Stimulated activated naive CD8-positive, alpha-beta T cell treated with anti-CD3 and anti-CD28 coated beads, Interleukin-15, Interleukin-2, amounts not matched to agents 100 ng/mL and 50 ng/mL, for 24 hours (primary cell): ENCODE data around the gene KIAA1671.
"Not testable (repeated sequence)": the region's sequence is repeated elsewhere in the genome, so short reads cannot be mapped to it uniquely, and the experiment has no call there.

Experiments used
- H3K27ac Mint-ChIP-seq: one replicate; pipeline ENCODE4 v1.8.0; 2021; ENCODE audit warnings: mild to moderate bottlenecking, mixed read lengths
- H3K27me3 Mint-ChIP-seq: one replicate; pipeline ENCODE4 v1.8.0; 2021; ENCODE audit warnings: mixed read lengths
- H3K36me3 Mint-ChIP-seq: one replicate; pipeline ENCODE4 v1.8.0; 2021; ENCODE audit warnings: low read depth, mixed read lengths
- H3K4me1 Mint-ChIP-seq: one replicate; pipeline ENCODE4 v1.8.0; 2021; ENCODE audit warnings: low read depth, mixed read lengths
- H3K4me3 Mint-ChIP-seq: one replicate; pipeline ENCODE4 v1.8.0; 2021; ENCODE audit warnings: mild to moderate bottlenecking, mixed read lengths
- H3K9me3 Mint-ChIP-seq: one replicate; pipeline ENCODE4 v1.8.0; 2021; ENCODE audit warnings: mixed read lengths

KIAA1671 gene

GRCh38 chr22:25174156-25174887 lies 221.8 kb downstream of the KIAA1671 start:
- Mint-ChIP-seq H3K27me3 (no peaks in the 10 kb centered on the region), H3K36me3 (peaks cover 5% of the 10 kb centered on the region), H3K4me1 (no peaks in the 10 kb centered on the region), H3K9me3 (no peaks in the 10 kb centered on the region), H3K4me3 (no peak overlapping the region), H3K27ac (no peak overlapping the region)

DNA sequence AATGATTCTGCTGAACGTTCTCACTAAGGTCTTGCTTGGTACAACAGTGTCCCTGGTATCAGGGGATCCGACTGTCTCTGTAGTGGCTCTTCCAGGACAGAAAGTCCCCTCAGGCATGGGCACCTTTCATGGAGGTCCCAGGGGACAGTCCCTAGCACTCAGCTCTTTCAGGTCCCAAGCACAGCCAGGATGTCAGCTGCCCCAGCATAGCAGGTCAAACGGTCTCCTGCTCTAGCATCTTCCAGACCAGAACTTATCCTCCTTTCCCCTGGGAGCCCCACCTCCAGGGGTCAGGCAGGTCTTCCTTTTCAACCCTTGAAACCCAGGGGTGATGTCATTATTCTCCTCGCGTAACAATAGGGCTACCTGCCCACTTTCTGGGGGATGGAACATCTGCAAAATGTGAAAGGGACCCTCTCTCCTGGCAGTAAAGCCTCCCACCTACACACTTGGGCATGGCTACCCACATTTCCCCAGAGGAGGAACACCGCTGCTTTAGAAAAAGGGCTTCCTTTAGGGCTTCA lies 222.4 kb downstream of the KIAA1671 start:
- H3K36me3 Mint-ChIP-seq, result peaks cover 10% of the 10 kb centered on the region
- H3K4me1 Mint-ChIP-seq, result no peaks in the 10 kb centered on the region
- H3K4me3 Mint-ChIP-seq, result no peak overlapping the region
- no peaks in the 10 kb centered on the region for H3K27me3 Mint-ChIP-seq
- no peak overlapping the region for H3K27ac Mint-ChIP-seq
- no peaks in the 10 kb centered on the region for H3K9me3 Mint-ChIP-seq

GRCh38 chr22:25176175-25176574 lies 223.7 kb downstream of the KIAA1671 start:
- no peaks in the 10 kb centered on the region for H3K9me3 Mint-ChIP-seq
- no peaks in the 10 kb centered on the region for H3K4me1 Mint-ChIP-seq
- H3K27me3 Mint-ChIP-seq, result no peaks in the 10 kb centered on the region
- peaks cover 10% of the 10 kb centered on the region for H3K36me3 Mint-ChIP-seq
- no peak overlapping the region for H3K27ac Mint-ChIP-seq
- H3K4me3 Mint-ChIP-seq, result no peak overlapping the region

DNA sequence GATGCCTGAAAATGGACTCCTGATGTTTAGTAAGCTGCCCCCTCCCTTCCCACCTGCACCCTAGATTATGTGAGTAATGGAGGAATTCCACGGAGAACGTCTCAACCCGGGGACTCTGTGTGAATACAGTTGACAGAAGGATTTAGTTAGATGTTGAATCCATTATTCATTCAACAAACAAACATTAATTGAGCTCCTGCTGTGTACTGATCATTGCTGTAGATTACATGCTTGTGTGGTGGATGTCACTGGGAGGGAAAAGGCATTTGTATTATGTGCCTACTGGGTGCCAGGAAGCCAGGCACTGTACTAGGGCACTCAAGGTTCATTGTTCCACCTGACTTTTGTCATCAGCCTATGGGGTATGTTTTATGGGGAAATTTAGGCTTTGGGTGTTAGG lies 224.3 kb downstream of the KIAA1671 start:
- Mint-ChIP-seq H3K4me3 (no peak overlapping the region), H3K4me1 (no peaks in the 10 kb centered on the region), H3K9me3 (no peaks in the 10 kb centered on the region), H3K27me3 (no peaks in the 10 kb centered on the region), H3K27ac (no peak overlapping the region), H3K36me3 (peaks cover 10% of the 10 kb centered on the region)

DNA sequence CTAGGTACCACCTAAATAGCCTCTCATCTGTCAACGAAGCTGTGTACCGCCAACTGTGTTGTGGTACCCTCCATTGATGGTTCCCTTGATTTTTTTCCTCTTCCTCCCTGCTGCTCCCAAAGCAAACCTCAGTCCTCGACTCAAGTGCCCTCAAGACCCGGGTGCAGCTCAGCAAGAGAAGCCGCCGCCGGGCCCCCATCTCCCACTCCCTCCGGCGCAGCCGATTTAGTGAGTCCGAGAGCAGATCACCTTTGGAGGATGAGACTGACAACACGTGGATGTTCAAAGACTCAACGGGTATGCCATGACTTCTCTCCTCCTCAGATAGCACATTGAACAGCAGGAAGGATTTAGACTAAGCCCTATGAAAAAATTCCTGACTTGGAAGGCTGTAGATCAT lies 224.7 kb downstream of the KIAA1671 start:
- Mint-ChIP-seq H3K4me1 (no peaks in the 10 kb centered on the region), H3K4me3 (no peak overlapping the region), H3K27ac (peak overlapping the region; percentile 40), H3K36me3 (peaks cover 10% of the 10 kb centered on the region), H3K9me3 (no peaks in the 10 kb centered on the region), H3K27me3 (no peaks in the 10 kb centered on the region)

DNA sequence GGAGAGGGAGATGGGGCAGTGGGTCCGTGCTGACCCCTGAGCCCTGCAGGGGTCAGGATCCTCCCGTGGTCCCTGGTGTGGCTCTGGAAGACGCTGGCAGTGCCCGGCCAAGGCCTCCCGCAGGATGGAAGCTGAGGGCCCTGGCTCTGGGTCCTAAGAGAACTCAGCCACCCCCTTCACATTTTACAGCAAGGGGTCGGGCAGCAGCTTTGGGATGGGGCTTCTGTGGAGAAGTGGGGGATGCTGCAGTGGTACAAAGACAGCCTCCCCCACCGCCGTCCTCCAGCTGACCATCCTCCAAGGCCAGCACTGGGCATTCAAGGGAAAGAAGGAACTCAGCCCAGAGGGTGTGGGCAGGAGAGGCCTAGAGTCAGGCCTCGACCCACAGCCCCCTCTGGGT lies 225.4 kb downstream of the KIAA1671 start:
- H3K4me3 Mint-ChIP-seq, result no peak overlapping the region
- H3K36me3 Mint-ChIP-seq, result peaks cover 10% of the 10 kb centered on the region
- H3K9me3 Mint-ChIP-seq, result no peaks in the 10 kb centered on the region
- H3K27me3 Mint-ChIP-seq, result no peaks in the 10 kb centered on the region
- no peaks in the 10 kb centered on the region for H3K4me1 Mint-ChIP-seq
- no peak overlapping the region for H3K27ac Mint-ChIP-seq

DNA sequence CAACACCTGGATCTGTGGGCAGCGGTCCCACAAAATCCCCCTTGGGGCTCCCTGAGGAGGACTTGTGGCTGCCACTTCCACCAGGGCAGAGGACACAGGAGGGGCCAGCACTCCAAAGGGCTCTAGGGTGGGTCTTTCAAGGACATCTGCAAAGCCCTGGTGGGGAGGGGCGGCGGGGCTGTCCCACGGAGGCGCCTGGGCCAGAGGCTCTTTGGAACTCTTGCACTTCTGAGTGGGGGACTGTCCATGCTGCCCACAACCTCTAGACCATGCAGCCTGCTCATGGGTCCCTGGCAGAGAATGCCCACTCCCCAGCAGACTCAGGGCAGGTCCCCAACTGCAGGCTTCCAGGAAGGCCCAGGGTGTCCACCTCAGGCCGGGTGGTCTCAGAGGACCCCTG lies 225.8 kb downstream of the KIAA1671 start:
- H3K36me3 Mint-ChIP-seq, H3K27ac Mint-ChIP-seq, H3K4me1 Mint-ChIP-seq, H3K4me3 Mint-ChIP-seq, H3K27me3 Mint-ChIP-seq, H3K9me3 Mint-ChIP-seq: not testable (repeated sequence)

DNA sequence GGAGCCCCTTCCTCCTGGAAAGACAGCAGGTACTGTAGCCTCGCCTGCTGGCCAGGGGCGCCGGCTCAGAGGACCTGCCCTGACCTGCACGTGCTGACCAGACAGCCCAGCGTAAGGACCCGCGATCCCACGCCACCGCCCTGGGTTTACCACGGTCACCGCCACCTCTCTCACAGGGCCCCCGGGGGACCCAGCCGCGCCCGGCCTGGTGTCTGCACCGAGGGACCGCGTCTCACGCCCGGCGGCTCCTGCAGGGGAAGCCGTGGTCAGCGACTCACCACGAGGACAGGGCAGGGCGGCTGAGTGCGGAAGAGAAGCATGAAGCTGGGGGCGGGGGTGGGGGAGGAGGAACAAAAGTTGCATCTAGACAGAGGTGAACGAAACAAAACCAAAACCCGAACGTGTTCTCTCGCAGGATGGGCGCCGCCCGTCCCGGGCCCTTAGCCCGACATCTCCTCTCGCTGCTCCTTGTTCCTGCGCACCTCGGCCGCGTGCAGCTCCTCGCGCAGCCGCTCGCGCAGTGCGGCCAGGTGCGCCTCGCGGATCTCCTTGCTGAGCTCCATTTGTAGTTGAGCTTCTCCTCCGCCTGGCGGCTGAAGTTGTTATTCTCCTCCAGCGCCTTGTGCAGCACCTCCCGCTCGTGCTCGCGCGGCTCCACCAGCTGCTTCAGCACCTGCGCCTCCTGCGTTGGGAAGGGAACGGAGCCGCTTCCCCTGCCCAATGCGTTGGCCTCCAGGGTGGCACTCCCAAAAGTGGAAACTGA lies 226.5 kb downstream of the KIAA1671 start:
- not testable (repeated sequence) for H3K27ac Mint-ChIP-seq, H3K9me3 Mint-ChIP-seq, H3K4me1 Mint-ChIP-seq, H3K27me3 Mint-ChIP-seq, H3K4me3 Mint-ChIP-seq, H3K36me3 Mint-ChIP-seq

DNA sequence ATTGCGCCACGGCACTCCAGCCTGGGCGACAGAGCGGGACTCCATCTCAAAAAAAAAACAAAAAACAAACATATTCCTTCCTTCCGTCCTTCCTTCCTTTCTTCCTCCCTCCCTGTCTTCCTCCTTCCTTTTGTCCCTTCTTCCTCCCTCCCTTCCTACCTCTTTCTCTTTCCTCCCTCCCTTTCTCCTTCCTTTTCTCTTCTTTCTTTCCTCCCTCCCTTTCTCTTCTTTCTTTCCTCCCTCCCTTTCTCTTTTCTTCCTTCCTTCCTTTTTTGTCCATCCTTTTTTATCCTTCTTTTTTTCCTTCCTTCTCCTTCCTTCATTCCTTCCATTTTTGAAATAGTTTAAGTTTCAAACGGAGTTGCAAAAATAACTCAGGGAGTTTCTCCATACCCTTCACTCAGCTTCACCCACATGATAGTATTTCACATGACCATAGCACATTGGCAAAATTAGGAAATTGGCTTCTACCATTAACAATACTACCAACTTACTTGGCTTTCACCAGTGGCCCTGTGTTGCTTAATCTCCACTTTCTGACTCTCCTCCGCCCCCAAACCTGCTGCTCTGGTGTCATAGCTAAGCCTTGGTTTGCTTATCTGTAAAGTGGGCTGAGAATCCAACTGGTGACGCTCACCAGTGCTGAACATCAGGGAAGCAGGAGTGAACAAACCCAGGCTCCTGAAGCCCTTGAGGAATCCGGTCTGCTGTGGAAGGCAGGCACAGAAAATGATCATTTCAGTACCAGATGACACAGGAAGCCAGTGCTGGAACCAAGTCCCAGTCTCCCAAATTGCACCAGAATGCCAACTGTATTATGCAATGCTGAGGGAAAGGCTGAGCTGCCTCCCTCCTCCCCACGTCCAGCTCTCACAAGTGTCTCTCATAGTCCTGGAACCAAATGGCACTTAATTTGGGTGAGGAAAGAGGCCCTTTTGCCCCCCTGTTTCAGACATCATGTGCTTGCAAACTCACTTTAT lies 229.9 kb downstream of the KIAA1671 start:
- H3K36me3 Mint-ChIP-seq, result peaks cover 7% of the 10 kb centered on the region
- no peaks in the 10 kb centered on the region for H3K27me3 Mint-ChIP-seq
- no peak overlapping the region for H3K27ac Mint-ChIP-seq
- H3K4me1 Mint-ChIP-seq, result no peaks in the 10 kb centered on the region
- H3K9me3 Mint-ChIP-seq, result no peaks in the 10 kb centered on the region
- H3K4me3 Mint-ChIP-seq, result no peak overlapping the region

GRCh38 chr22:25183949-25184619 lies 231.6 kb downstream of the KIAA1671 start:
- Mint-ChIP-seq H3K9me3 (no peaks in the 10 kb centered on the region), H3K36me3 (peaks cover 6% of the 10 kb centered on the region), H3K27ac (no peak overlapping the region), H3K4me3 (no peak overlapping the region), H3K27me3 (no peaks in the 10 kb centered on the region), H3K4me1 (no peaks in the 10 kb centered on the region)

- no peak overlapping the region for H3K4me3 Mint-ChIP-seq
- no peak overlapping the region for H3K27ac Mint-ChIP-seq
- no peaks in the 10 kb centered on the region for H3K4me1 Mint-ChIP-seq
- no peaks in the 10 kb centered on the region for H3K9me3 Mint-ChIP-seq
- no peaks in the 10 kb centered on the region for H3K27me3 Mint-ChIP-seq
- no peaks in the 10 kb centered on the region for H3K36me3 Mint-ChIP-seq
Observed at GRCh38 chr22:25186140-25186539, 233.6 kb downstream of the KIAA1671 start.

GRCh38 chr22:25187469-25187868 lies 235.0 kb downstream of the KIAA1671 start:
- Mint-ChIP-seq H3K9me3 (no peaks in the 10 kb centered on the region), H3K27me3 (no peaks in the 10 kb centered on the region), H3K36me3 (no peaks in the 10 kb centered on the region), H3K27ac (no peak overlapping the region), H3K4me1 (no peaks in the 10 kb centered on the region), H3K4me3 (no peak overlapping the region)

- Mint-ChIP-seq H3K27ac (no peak overlapping the region), H3K36me3 (no peaks in the 10 kb centered on the region), H3K27me3 (no peaks in the 10 kb centered on the region), H3K9me3 (no peaks in the 10 kb centered on the region), H3K4me1 (no peaks in the 10 kb centered on the region), H3K4me3 (no peak overlapping the region)
Observed at GRCh38 chr22:25192406-25192805, 239.9 kb downstream of the KIAA1671 start.

DNA sequence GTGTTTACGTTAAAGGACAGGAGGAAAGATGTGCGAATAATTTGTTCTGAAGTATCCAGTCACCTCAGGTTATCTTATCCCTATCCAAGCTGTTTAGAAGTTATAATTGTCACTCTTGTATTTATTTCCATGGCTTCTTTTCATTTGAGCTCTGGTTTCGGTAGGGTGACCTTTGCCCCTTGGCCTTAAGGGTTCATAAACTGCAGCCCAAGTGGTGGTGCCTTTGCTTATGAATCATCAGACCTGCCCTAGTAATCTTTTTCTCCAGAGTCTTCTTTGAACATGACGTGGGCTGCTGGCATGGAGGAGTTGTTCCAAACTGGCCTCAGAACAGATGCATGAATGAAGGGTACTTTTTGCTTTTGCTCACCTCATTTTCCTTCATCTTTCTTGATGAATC lies 240.6 kb downstream of the KIAA1671 start:
- no peaks in the 10 kb centered on the region for H3K27me3 Mint-ChIP-seq
- no peaks in the 10 kb centered on the region for H3K36me3 Mint-ChIP-seq
- no peaks in the 10 kb centered on the region for H3K4me1 Mint-ChIP-seq
- H3K27ac Mint-ChIP-seq, result no peak overlapping the region
- no peaks in the 10 kb centered on the region for H3K9me3 Mint-ChIP-seq
- no peak overlapping the region for H3K4me3 Mint-ChIP-seq
